NB4 (cell line): ENCODE measurements around the gene ATL1.
A peak's percentile ranks its signal among the peaks of the same experiment; 100 is the strongest.

ENCODE experiments used
- DNase-seq: peaks from one replicate; pipeline ENCODE4 v3.0.0; 2010; ENCODE audit warnings: low read depth
- H3K4me3 ChIP-seq: one replicate; pipeline ENCODE4 v1.5.1; 2011; ENCODE audit warnings: mild to moderate bottlenecking, low read depth, low read length, moderate library complexity
- CTCF ChIP-seq: IDR thresholded peaks from one replicate; pipeline ENCODE4 v1.5.1; 2012; ENCODE audit warnings: low read depth, low read length
- MYC ChIP-seq: IDR thresholded peaks from 2 replicates; pipeline ENCODE4 v1.6.1; 2011; ENCODE audit warnings: low read depth, low read length
- POLR2A ChIP-seq: IDR thresholded peaks from 2 replicates; pipeline ENCODE4 v1.6.1; 2011; ENCODE audit warnings: mild to moderate bottlenecking; ENCODE audit not compliant: insufficient read length; ENCODE audit errors: extremely low read depth
- TF ChIP-seq, protein P1 (sequence below): IDR thresholded peaks from 2 replicates; pipeline ENCODE4 v1.6.1; 2011; ENCODE audit warnings: low read depth, low read length

The ATL1 gene

DNA sequence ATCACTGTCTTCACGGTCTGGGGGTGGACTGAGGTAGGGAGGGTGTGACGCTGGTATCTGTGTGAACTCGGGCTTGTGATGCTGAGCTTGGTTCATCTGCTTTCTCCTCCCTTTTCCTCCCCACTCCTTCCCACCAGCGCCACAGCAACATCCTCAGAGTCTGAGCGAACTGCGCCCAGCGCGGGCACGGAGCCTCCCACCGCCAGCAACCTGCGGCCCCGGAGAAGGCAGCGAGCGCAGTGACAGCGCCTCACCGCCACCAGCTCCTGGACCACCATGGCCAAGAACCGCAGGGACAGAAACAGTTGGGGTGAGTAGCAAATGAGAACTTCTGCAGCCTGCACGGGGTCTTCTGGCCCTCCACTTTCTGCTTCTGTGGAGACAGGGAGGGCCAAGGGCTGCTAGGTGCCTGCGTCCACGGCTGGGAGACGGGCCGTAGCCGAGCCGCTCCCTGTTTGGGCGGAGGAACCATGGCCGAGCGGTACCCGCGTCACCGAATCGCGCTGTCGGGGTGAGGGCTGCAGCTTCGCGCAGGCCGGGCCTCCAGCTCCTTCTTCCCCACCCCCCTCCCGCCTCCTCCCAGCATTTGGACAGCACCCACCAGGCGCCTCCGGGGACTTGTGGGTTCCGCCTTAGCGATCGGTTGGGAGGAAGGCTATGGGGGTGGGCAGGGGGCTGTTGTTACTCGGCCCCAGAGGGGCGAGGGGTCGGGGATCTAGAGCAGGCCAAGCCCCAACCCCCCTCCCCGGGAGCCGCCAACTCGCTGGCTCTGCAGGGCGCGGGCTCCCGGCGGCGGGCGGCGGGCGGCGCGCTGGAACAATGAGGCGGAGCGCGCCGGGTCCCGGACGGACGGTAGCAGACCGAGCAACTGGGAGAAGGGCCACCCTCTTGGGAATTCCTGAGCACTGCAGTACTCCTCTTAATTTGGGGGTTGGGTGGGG is at the start of gene ATL1:
Gene ATL1, plus strand, starts transcription at position 156 of the 941 bp plus-strand sequence. Its CDS starts 121 bp downstream, at position 277.
- peak; percentile 91 for DNase-seq
- TF ChIP-seq CTCF (no peak), MYC (0 out of 2 replicates have a peak, but pooled peaks have one; percentile 35), POLR2A (peak; percentile 21)
- TF ChIP-seq, protein P1, sequence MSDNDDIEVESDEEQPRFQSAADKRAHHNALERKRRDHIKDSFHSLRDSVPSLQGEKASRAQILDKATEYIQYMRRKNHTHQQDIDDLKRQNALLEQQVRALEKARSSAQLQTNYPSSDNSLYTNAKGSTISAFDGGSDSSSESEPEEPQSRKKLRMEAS, result peak; percentile 5; the same call in 1 of the 2 replicates
- H3K4me3 ChIP-seq, result peak within 1 kb of the TSS; percentile 64

DNA sequence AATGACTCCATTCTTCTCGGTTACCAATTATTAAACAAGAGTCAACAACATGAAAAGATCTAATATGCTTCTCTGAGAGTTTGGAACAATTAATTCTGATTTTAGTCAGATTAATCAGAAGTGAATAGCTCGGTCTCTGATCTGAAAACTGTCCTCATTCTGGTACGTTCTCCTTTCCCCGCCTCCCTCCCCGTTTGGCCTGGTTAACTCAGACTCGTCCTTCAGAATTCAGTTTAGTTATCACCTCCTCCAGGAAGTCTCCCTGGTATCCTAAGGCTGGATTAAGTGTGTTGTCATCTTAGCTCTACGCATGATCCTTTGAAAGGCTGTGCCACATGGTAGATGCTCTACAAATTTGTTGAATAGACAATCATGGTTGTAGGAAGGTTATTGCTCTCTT is 49.8 kb upstream of the ATL1 start:
- TF ChIP-seq POLR2A (no peak), CTCF (no peak), MYC (no peak)
- TF ChIP-seq, protein P1, result no peak
- no peak for DNase-seq
- H3K4me3 ChIP-seq, result no peak overlapping the region

- no peak for DNase-seq
- TF ChIP-seq MYC (no peak), POLR2A (no peak), CTCF (no peak)
- TF ChIP-seq, protein P1, result no peak
- H3K4me3 ChIP-seq, result no peak overlapping the region
Observed at GRCh38 chr14:50512463-50512862, 47.5 kb upstream of the ATL1 start.

GRCh38 chr14:50516091-50516490 is 43.9 kb upstream of the ATL1 start:
- TF ChIP-seq, protein P1, result no peak
- TF ChIP-seq MYC (no peak), CTCF (no peak), POLR2A (no peak)
- DNase-seq, result no peak
- no peak overlapping the region for H3K4me3 ChIP-seq

- no peak overlapping the region for H3K4me3 ChIP-seq
- TF ChIP-seq, protein P1, result no peak
- TF ChIP-seq MYC, result no peak
- no peak for TF ChIP-seq POLR2A
- TF ChIP-seq CTCF, result no peak
- DNase-seq, result no peak
Observed at GRCh38 chr14:50520947-50521815, 38.8 kb upstream of the ATL1 start.
